K562 (cell line): ENCODE measurements around the gene ERICH6B. TPM values are rescaled to one million over a fixed set of nuclear protein-coding genes. Genes with fewer than 3 reads are reported as not detected.

Experiments
- ATAC-seq: fragments of 200-7000 bp; cut with Tn5 transposase; 3 replicates; pipeline ENCODE4 v1.9.1; 2020; ENCODE audit warnings: moderate library complexity
- BruUV-seq: library from RNA; stranded (reverse); fragments of 400-500 nt; replicated peaks from 2 replicates; lab custom pipeline; 2021; lab: Mats Ljungman, UMichigan
- CTCF ChIA-PET: fragments of 300-600 bp; formaldehyde crosslinking; extraction: SDS; loops from one replicate; lab custom pipeline; 2021; ENCODE audit warnings: low intra/inter-chr PET ratio; lab: Yijun Ruan, JAX
- POLR2A ChIA-PET: fragments of 300-600, 350-650 bp; sonication (Branson Sonifier 250); formaldehyde crosslinking; extraction: SDS; loops from one replicate; lab custom pipeline; 2021; ENCODE audit warnings: antibody characterized with exemption, inconsistent platforms; lab: Yijun Ruan, JAX
- DNase-seq, 4 experiments: peaks; one replicate each; pipeline versions ENCODE4 v3.0.0 to v3.0.0-alpha.2; 2011 to 2018; ENCODE audit warnings: low spot score in 3 of 4, mixed read lengths in 3 of 4; ENCODE audit errors: extremely low read depth in 1 of 4
- FAIRE-seq: peaks from 2 replicates; lab custom pipeline; 2011; peaks lifted over from hg19 to GRCh38; lab: Jason Lieb, UNC
- H2AFZ ChIP-seq: 2 replicates; pipeline ENCODE4 v1.6.0; 2011; ENCODE audit warnings: low read depth, low read length, control low read depth, inconsistent platforms
- H3K27ac ChIP-seq: fragments of 200-600 bp; 3 replicates; pipeline ENCODE4 v1.8.0; 2011; ENCODE audit warnings: low read depth, mild to moderate bottlenecking, control low read depth, inconsistent platforms, low read length, moderate library complexity, mixed read lengths; ENCODE audit errors: extremely low read depth
- H3K27me3 ChIP-seq, 2 experiments: fragments of 300-600 bp in 1 of 2; 2 replicates in 1 of 2; 3 replicates in 1 of 2; pipeline versions ENCODE4 v1.6.0 to v1.8.0; 2011; ENCODE audit warnings: inconsistent platforms in 2 of 2, low read length in 2 of 2, mild to moderate bottlenecking in 1 of 2, mixed read lengths in 1 of 2, moderate library complexity in 1 of 2; ENCODE audit not compliant: control insufficient read depth in 2 of 2, insufficient read depth in 2 of 2
- H3K36me3 ChIP-seq: fragments of 300-600 bp; 3 replicates; pipeline ENCODE4 v1.8.0; 2011; ENCODE audit warnings: mild to moderate bottlenecking, low read length, inconsistent platforms; ENCODE audit not compliant: control insufficient read depth, insufficient read depth
- H3K4me1 ChIP-seq, 2 experiments: fragments of 200-600 bp in 1 of 2; replicated peaks in 1 of 2; 2 replicates in 1 of 2; 3 replicates in 1 of 2; pipeline versions ENCODE4 v1.5.1 to v1.8.0; 2011; ENCODE audit warnings: inconsistent platforms in 2 of 2, low read length in 2 of 2, mild to moderate bottlenecking in 1 of 2, mixed read lengths in 1 of 2, moderate library complexity in 1 of 2; ENCODE audit not compliant: control insufficient read depth in 2 of 2, insufficient read depth in 2 of 2
- H3K4me2 ChIP-seq: 2 replicates; pipeline ENCODE4 v1.6.1; 2011; ENCODE audit warnings: low read length, control low read depth, inconsistent platforms, mixed read lengths; ENCODE audit not compliant: insufficient read depth
- H3K4me3 ChIP-seq: fragments of 200-600 bp; sonication (generic), shearing (Covaris generic); 2 replicates; pipeline ENCODE4 v1.5.1; 2016; ENCODE audit warnings: control low read depth, inconsistent platforms
- H3K79me2 ChIP-seq: fragments of 200-600 bp; 3 replicates; pipeline ENCODE4 v1.8.0; 2011; ENCODE audit warnings: low read length, inconsistent platforms; ENCODE audit not compliant: control insufficient read depth, insufficient read depth
- H3K9ac ChIP-seq, 2 experiments: 2 replicates each; pipeline versions ENCODE4 v1.6.0 to v1.6.1; 2011; ENCODE audit warnings: low read depth in 2 of 2, low read length in 2 of 2, control low read depth in 1 of 2, inconsistent platforms in 1 of 2, mild to moderate bottlenecking in 1 of 2, mixed read lengths in 1 of 2; ENCODE audit not compliant: insufficient read depth in 1 of 2
- H3K9me1 ChIP-seq: one replicate; pipeline ENCODE4 v1.6.0; 2011; ENCODE audit warnings: inconsistent platforms, mild to moderate bottlenecking, low read length, moderate library complexity; ENCODE audit not compliant: control insufficient read depth, insufficient read depth
- H3K9me3 ChIP-seq: replicated peaks from 2 replicates; pipeline ENCODE4 v1.5.1; 2011; ENCODE audit warnings: low read depth, low read length, inconsistent platforms; ENCODE audit not compliant: control insufficient read depth, insufficient read depth
- H4K20me1 ChIP-seq: replicated peaks from 2 replicates; pipeline ENCODE4 v1.6.1; 2011; ENCODE audit warnings: low read length, inconsistent platforms, mixed read lengths; ENCODE audit not compliant: control insufficient read depth, insufficient read depth
- CHD2 ChIP-seq: IDR thresholded peaks from 2 replicates; pipeline ENCODE4 v1.6.1; 2011; ENCODE audit warnings: low read depth, low read length
- GTF2F1 ChIP-seq: IDR thresholded peaks from 2 replicates; pipeline ENCODE4 v1.6.1; 2011; ENCODE audit warnings: low read depth, low read length, improper control_type of control experiment
- GTF3C2 ChIP-seq: IDR thresholded peaks from 3 replicates; pipeline ENCODE4 v1.6.1; 2011; ENCODE audit warnings: borderline replicate concordance, mild to moderate bottlenecking, moderate library complexity; ENCODE audit not compliant: insufficient read length; ENCODE audit errors: extremely low read depth
- PHB2 ChIP-seq: fragments of 450-650 bp; IDR thresholded peaks from 2 replicates; pipeline ENCODE4 v1.6.1; 2017; ENCODE audit warnings: low read depth
- RERE ChIP-seq: sonication (generic); formaldehyde crosslinking; IDR thresholded peaks from 2 replicates; pipeline ENCODE4 v1.8.0; 2023; ENCODE audit warnings: missing genetic modification reagents, mild to moderate bottlenecking, borderline replicate concordance
- TCF3 ChIP-seq: sonication (generic); formaldehyde crosslinking; IDR thresholded peaks from 2 replicates; pipeline ENCODE4 v1.4.0; 2020; ENCODE audit warnings: mild to moderate bottlenecking, missing genetic modification reagents
- ZNF121 ChIP-seq: sonication (generic); formaldehyde crosslinking; conservative IDR thresholded peaks from 2 replicates; pipeline ENCODE4 v1.8.0; 2022; ENCODE audit warnings: missing genetic modification reagents
- ZNF277 ChIP-seq: fragments of 250-450 bp; sonication (Bioruptor Pico); IDR thresholded peaks from 2 replicates; pipeline ENCODE4 v1.8.0; 2022; ENCODE audit warnings: inconsistent platforms, mild to moderate bottlenecking, moderate library complexity, borderline replicate concordance
- ZNF316 ChIP-seq: fragments of 450-650 bp; IDR thresholded peaks from 2 replicates; pipeline ENCODE4 v1.6.1; 2016
- WGBS: fragments of 100-300 bp; shearing (Covaris generic); methylation state at CpG from one replicate; pipeline ENCODE4 v1.1.6; 2016; ENCODE audit warnings: low coverage, mixed read lengths; ENCODE audit not compliant: insufficient coverage; ENCODE audit errors: missing lambda C conversion rate; 5-methylcytosine and 5-hydroxymethylcytosine counted together
- in situ Hi-C: fragments of 300-500 bp; cut with MboI; formaldehyde crosslinking; loops from 4 replicates; pipeline ENCODE4 v1.15.0; 2018; ENCODE audit warnings: inconsistent platforms, mixed read lengths
- intact Hi-C: fragments of 100-400 bp; cut with micrococcal nuclease; formaldehyde crosslinking; loops from 2 replicates; pipeline ENCODE4 v1.14.2; 2022
- polyA plus RNA-seq, 8 experiments: library from polyadenylated mRNA; depleted of rRNA in 4 of 8; stranded (reverse) in 5 of 8; unstranded in 3 of 8; fragments of >200 nt; fragmentation: Nextera tagmentation in 2 of 8; fragmentation: Illumina TruSeq in 1 of 8; extraction: Ambion mirVana in 2 of 8; extraction: Trizol in 1 of 8; gene quantifications; 2 replicates each; pipeline versions ENCODE4 v1.2.1 to v1.2.3, GENCODE V29; 2011 to 2014; ENCODE audit warnings: inconsistent platforms in 1 of 8, missing spikeins in 1 of 8
- total RNA-seq, 7 experiments: library from RNA; depleted of rRNA in 6 of 7; stranded (reverse); fragments of >200 nt in 6 of 7; fragmentation: Illumina TruSeq in 2 of 7; extraction: Trizol in 2 of 7; gene quantifications; 2 replicates each; pipeline versions ENCODE4 v1.2.1 to v1.2.3, GENCODE V29; 2011 to 2021; ENCODE audit warnings: low replicate concordance in 1 of 7

The ERICH6B gene
- total and polyA plus RNA-seq, 9 of the 15 experiments (the other 6 are each of a cell fraction or from before 2014, with no cell fraction given) = not detected

GRCh38 chr13:45603338-45603737 is 12.2 kb downstream of the ERICH6B start (continued):
- TF ChIP-seq ZNF121 (CRISPR knock-in tag) (no peak), PHB2 (no peak), ZNF277 (CRISPR knock-in tag) (no peak)

GRCh38 chr13:45602183-45603170 is 13.1 kb downstream of the ERICH6B start:
- intact Hi-C loops (no loop called here), in situ Hi-C loops (no loop called here)
- ATAC-seq (no peak), FAIRE-seq (no peak), DNase-seq (no peak)
- Histone ChIP-seq H3K36me3 (no peaks in the 10 kb centered on the region), H2AFZ (no peak overlapping the region), H3K79me2 (no peaks in the 10 kb centered on the region), H3K9ac (no peak overlapping the region), H4K20me1 (no peaks in the 10 kb centered on the region), H3K4me3 (no peak overlapping the region), H3K9me1 (no peaks in the 10 kb centered on the region), H3K9me3 (no peaks in the 10 kb centered on the region), H3K27ac (no peak overlapping the region), H3K27me3 (peaks cover 0 to 5% of the 10 kb centered on the region in 2 experiments; a peak in 3 of 5 replicates), H3K4me2 (no peak overlapping the region), H3K4me1 (no peaks in the 10 kb centered on the region)
- BruUV-seq = no TSS peak
- CTCF ChIA-PET = no interaction called here
- WGBS = 0% methylated on average over 4 of the region's 4 CpGs
- POLR2A ChIA-PET = no interaction called here
- TF ChIP-seq ZNF316 (0 out of 2 replicates have a peak, but pooled peaks have one; percentile 20), GTF2F1 (no peak), TCF3 (CRISPR knock-in tag) (no peak), GTF3C2 (no peak), RERE (CRISPR knock-in tag) (no peak), CHD2 (no peak)
